ENCODE data around the gene P2RY2. TPM values are rescaled to one million over a fixed set of nuclear protein-coding genes. Genes with fewer than 3 reads are reported as not detected.
"Not testable (repeated sequence)": the region's sequence is repeated elsewhere in the genome, so short reads cannot be mapped to it uniquely, and the experiment has no call there.

Gene P2RY2
- polyA plus RNA-seq, 6 donors from 2014 or later: 0.18 TPM; not detected in 5

- no peak overlapping the region for H3K27ac Mint-ChIP-seq
- H3K27me3 Mint-ChIP-seq: peaks cover 40 to 50% (median 44%) of the 10 kb centered on the region in 3 donors
- no peaks in the 10 kb centered on the region for H3K9me3 Mint-ChIP-seq
- H3K4me1 Mint-ChIP-seq: peaks cover 0 to 10% (median 5%) of the 10 kb centered on the region in 3 donors
- no peak for DNase-seq
- ATAC-seq (ENCODE audit: low read depth in 2 of 2): no peak
- H3K4me3 Mint-ChIP-seq: no peak overlapping the region
- peaks cover 0 to 6% of the 10 kb centered on the region in 2 donors for H3K36me3 Mint-ChIP-seq
Measured at GRCh38 chr11:73267122-73267846, 49.2 kb downstream of the P2RY2 start.

GRCh38 chr11:73267906-73268540, 49.9 kb downstream of the P2RY2 start:
- ATAC-seq (ENCODE audit: low read depth in 2 of 2): no peak
- no peak overlapping the region for H3K27ac Mint-ChIP-seq
- H3K36me3 Mint-ChIP-seq: peaks cover 0 to 6% of the 10 kb centered on the region in 2 donors
- H3K4me1 Mint-ChIP-seq: peaks cover 0 to 10% (median 5%) of the 10 kb centered on the region in 3 donors
- H3K4me3 Mint-ChIP-seq: no peak overlapping the region
- DNase-seq: no peak
- H3K9me3 Mint-ChIP-seq: no peaks in the 10 kb centered on the region
- H3K27me3 Mint-ChIP-seq: peaks cover 35 to 42% (median 41%) of the 10 kb centered on the region in 3 donors

- DNase-seq: no peak
- H3K27ac Mint-ChIP-seq: no peak overlapping the region
- peaks cover 32 to 35% (median 33%) of the 10 kb centered on the region in 3 donors for H3K27me3 Mint-ChIP-seq
- H3K9me3 Mint-ChIP-seq: no peaks in the 10 kb centered on the region
- no peak for ATAC-seq (ENCODE audit: low read depth in 2 of 2)
- H3K36me3 Mint-ChIP-seq: peaks cover 0 to 6% of the 10 kb centered on the region in 2 donors
- no peak overlapping the region for H3K4me3 Mint-ChIP-seq
- peaks cover 0 to 10% (median 5%) of the 10 kb centered on the region in 3 donors for H3K4me1 Mint-ChIP-seq
Measured at GRCh38 chr11:73268671-73269271, 50.7 kb downstream of the P2RY2 start.

GRCh38 chr11:73269459-73270015, 51.5 kb downstream of the P2RY2 start:
- Mint-ChIP-seq H3K4me1 (peaks cover 0 to 10% (median 9%) of the 10 kb centered on the region in 3 donors), H3K4me3 (no peak overlapping the region), H3K27me3 (peaks cover 31 to 33% (median 32%) of the 10 kb centered on the region in 3 donors), H3K36me3 (peaks cover 0 to 5% of the 10 kb centered on the region in 2 donors), H3K9me3 (no peaks in the 10 kb centered on the region), H3K27ac (no peak overlapping the region)
- ATAC-seq (ENCODE audit: low read depth in 2 of 2): no peak
- DNase-seq: no peak

GRCh38 chr11:73270016-73270854, 52.2 kb downstream of the P2RY2 start:
- H3K27me3 Mint-ChIP-seq: peaks cover 24 to 31% (median 25%) of the 10 kb centered on the region in 3 donors

GRCh38 chr11:73270855-73271477, 52.9 kb downstream of the P2RY2 start:
- no peak overlapping the region for H3K4me3 Mint-ChIP-seq
- no peaks in the 10 kb centered on the region for H3K9me3 Mint-ChIP-seq
- H3K27me3 Mint-ChIP-seq: peaks cover 17 to 25% (median 18%) of the 10 kb centered on the region in 3 donors
- no peak overlapping the region for H3K27ac Mint-ChIP-seq
- ATAC-seq (ENCODE audit: low read depth in 2 of 2) (no peak), DNase-seq (no peak)
- no peaks in the 10 kb centered on the region for H3K36me3 Mint-ChIP-seq
- peaks cover 0 to 13% (median 5%) of the 10 kb centered on the region in 3 donors for H3K4me1 Mint-ChIP-seq

More at GRCh38 chr11:73270016-73270854, 52.2 kb downstream of the P2RY2 start:
- Mint-ChIP-seq H3K4me3 (no peak overlapping the region), H3K4me1 (peaks cover 0 to 13% (median 5%) of the 10 kb centered on the region in 3 donors), H3K27ac (no peak overlapping the region), H3K9me3 (no peaks in the 10 kb centered on the region), H3K36me3 (no peaks in the 10 kb centered on the region)
- DNase-seq (no peak), ATAC-seq (ENCODE audit: low read depth in 2 of 2) (peak in 1 of 2 donors; percentile 56)

- H3K27ac Mint-ChIP-seq: peak overlapping the region in 1 of 6 donors; percentile 62
- peaks cover 0 to 13% (median 5%) of the 10 kb centered on the region in 3 donors for H3K4me1 Mint-ChIP-seq
- H3K9me3 Mint-ChIP-seq: not testable (repeated sequence)
Measured at GRCh38 chr11:73271478-73271865, 53.4 kb downstream of the P2RY2 start.

GRCh38 chr11:73271936-73272679, 54.0 kb downstream of the P2RY2 start, which contains the start of gene P2RY6:
TSS of gene P2RY6 (plus strand) at chr11:73272338. CDS start at chr11:73296519, 24,181 bp downstream.
- DNase-seq: no peak
- Mint-ChIP-seq H3K4me3 (no peak within 1 kb of the TSS), H3K27ac (peak within 1 kb of the TSS in 2 of 6 donors; percentile 62 to 73), H3K36me3 (no peaks in the 10 kb centered on the region), H3K4me1 (peaks cover 0 to 13% (median 5%) of the 10 kb centered on the region in 3 donors), H3K27me3 (peaks cover 8 to 20% (median 9%) of the 10 kb centered on the region in 3 donors), H3K9me3 (no peaks in the 10 kb centered on the region)
- no peak for ATAC-seq (ENCODE audit: low read depth in 2 of 2)

More at GRCh38 chr11:73271478-73271865, 53.4 kb downstream of the P2RY2 start:
- DNase-seq; H3K4me3 Mint-ChIP-seq; ATAC-seq (ENCODE audit: low read depth in 2 of 2); H3K36me3 Mint-ChIP-seq: not testable (repeated sequence)
- H3K27me3 Mint-ChIP-seq: peaks cover 13 to 20% (median 13%) of the 10 kb centered on the region in 3 donors

GRCh38 chr11:73272680-73273038, 54.6 kb downstream of the P2RY2 start:
- no peak for DNase-seq
- peaks cover 0 to 13% (median 5%) of the 10 kb centered on the region in 3 donors for H3K4me1 Mint-ChIP-seq
- H3K9me3 Mint-ChIP-seq: no peaks in the 10 kb centered on the region
- H3K27ac Mint-ChIP-seq: no peak overlapping the region
- H3K27me3 Mint-ChIP-seq: peaks cover 5 to 20% (median 8%) of the 10 kb centered on the region in 3 donors
- H3K4me3 Mint-ChIP-seq: no peak overlapping the region
- no peak for ATAC-seq (ENCODE audit: low read depth in 2 of 2)
- no peaks in the 10 kb centered on the region for H3K36me3 Mint-ChIP-seq

- H3K36me3 Mint-ChIP-seq: no peaks in the 10 kb centered on the region
- peak overlapping the region in 1 of 8 donors; percentile 23 for H3K4me3 Mint-ChIP-seq
- H3K27ac Mint-ChIP-seq: no peak overlapping the region
- ATAC-seq (ENCODE audit: low read depth in 2 of 2): no peak
- H3K27me3 Mint-ChIP-seq: peaks cover 5 to 20% (median 8%) of the 10 kb centered on the region in 3 donors
- no peak for DNase-seq
- no peaks in the 10 kb centered on the region for H3K9me3 Mint-ChIP-seq
- H3K4me1 Mint-ChIP-seq: peaks cover 0 to 13% (median 5%) of the 10 kb centered on the region in 3 donors
Measured at GRCh38 chr11:73273222-73273895, 55.3 kb downstream of the P2RY2 start.

- Mint-ChIP-seq H3K4me1 (peaks cover 0 to 13% (median 5%) of the 10 kb centered on the region in 3 donors), H3K27me3 (peaks cover 5 to 20% (median 8%) of the 10 kb centered on the region in 3 donors)
- not testable (repeated sequence) for H3K9me3 Mint-ChIP-seq; ATAC-seq (ENCODE audit: low read depth in 2 of 2); H3K36me3 Mint-ChIP-seq; DNase-seq; H3K27ac Mint-ChIP-seq; H3K4me3 Mint-ChIP-seq
Measured at GRCh38 chr11:73274191-73274590, 56.1 kb downstream of the P2RY2 start.

Data from naive B cell (primary cell).